ENCODE data around the gene DBET. TPM values are rescaled to one million over a fixed set of nuclear protein-coding genes. Genes with fewer than 3 reads are reported as not detected.
A peak's percentile ranks its signal among the peaks of the same experiment; 100 is the strongest.
"Not testable (repeated sequence)": the region's sequence is repeated elsewhere in the genome, so short reads cannot be mapped to it uniquely, and the experiment has no call there.

DBET gene
- total RNA-seq, 2 donors from 2014 or later = not detected

GRCh38 chr4:190022614-190023281 is 41.6 kb upstream of the DBET start:
- Mint-ChIP-seq H3K4me1 (peaks cover 24% of the 10 kb centered on the region), H3K27me3 (peaks cover 31% of the 10 kb centered on the region), H3K4me3 (peak overlapping the region; percentile 86)
- ATAC-seq = peak; percentile 45
- not testable (repeated sequence) for H3K27ac Mint-ChIP-seq; H3K9me3 ChIP-seq (ENCODE audit: control insufficient read depth, low read length, poor library complexity, severe bottlenecking); DNase-seq; H3K36me3 Mint-ChIP-seq (ENCODE audit: low read depth)

DNA sequence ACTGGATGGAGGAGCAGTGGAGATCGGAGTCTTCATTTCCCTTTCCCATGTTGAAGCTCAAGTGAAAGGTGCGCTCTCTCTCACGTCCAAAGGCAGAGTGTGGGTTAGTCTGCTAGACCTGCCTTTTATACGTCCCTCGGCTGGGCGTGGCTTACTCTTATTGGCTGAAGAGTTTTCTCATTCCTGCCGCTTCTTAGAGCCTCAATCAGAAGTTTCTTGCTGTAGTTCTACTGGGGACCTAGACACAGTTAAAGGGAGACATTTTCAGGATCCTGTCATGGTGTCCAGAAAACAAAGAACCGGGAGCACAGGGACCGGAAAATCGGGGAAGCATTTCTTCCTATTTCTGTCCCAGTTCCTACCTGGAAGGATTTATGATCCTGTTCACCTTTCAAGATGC is 37.1 kb upstream of the DBET start, which contains the start of gene FRG2:
FRG2 (minus strand) TSS at position 101 of the 400 bp plus-strand sequence; CDS start at position 49, 52 bp downstream.
- not testable (repeated sequence) for H3K9me3 ChIP-seq (ENCODE audit: control insufficient read depth, low read length, poor library complexity, severe bottlenecking); H3K27me3 Mint-ChIP-seq; H3K27ac Mint-ChIP-seq; DNase-seq; H3K36me3 Mint-ChIP-seq (ENCODE audit: low read depth); H3K4me3 Mint-ChIP-seq; ATAC-seq; H3K4me1 Mint-ChIP-seq

GRCh38 chr4:190031264-190031663 is 33.0 kb upstream of the DBET start:
- not testable (repeated sequence) for ATAC-seq; H3K4me3 Mint-ChIP-seq; H3K27ac Mint-ChIP-seq; DNase-seq; H3K9me3 ChIP-seq (ENCODE audit: control insufficient read depth, low read length, poor library complexity, severe bottlenecking); H3K36me3 Mint-ChIP-seq (ENCODE audit: low read depth); H3K4me1 Mint-ChIP-seq; H3K27me3 Mint-ChIP-seq

- not testable (repeated sequence) for DNase-seq; H3K27ac Mint-ChIP-seq; H3K9me3 ChIP-seq (ENCODE audit: control insufficient read depth, low read length, poor library complexity, severe bottlenecking); H3K4me1 Mint-ChIP-seq; H3K36me3 Mint-ChIP-seq (ENCODE audit: low read depth); H3K4me3 Mint-ChIP-seq; H3K27me3 Mint-ChIP-seq
- peak; percentile 67 for ATAC-seq
These were observed 26.5 kb upstream of the DBET start for GRCh38 chr4:190037704-190038388.

- not testable (repeated sequence) for ATAC-seq; DNase-seq; H3K4me1 Mint-ChIP-seq; H3K27ac Mint-ChIP-seq; H3K36me3 Mint-ChIP-seq (ENCODE audit: low read depth); H3K27me3 Mint-ChIP-seq; H3K9me3 ChIP-seq (ENCODE audit: control insufficient read depth, low read length, poor library complexity, severe bottlenecking); H3K4me3 Mint-ChIP-seq
These were observed 23.4 kb upstream of the DBET start for GRCh38 chr4:190040873-190041272.

- DNase-seq; H3K27ac Mint-ChIP-seq; H3K36me3 Mint-ChIP-seq (ENCODE audit: low read depth); H3K9me3 ChIP-seq (ENCODE audit: control insufficient read depth, low read length, poor library complexity, severe bottlenecking); H3K4me3 Mint-ChIP-seq; ATAC-seq; H3K27me3 Mint-ChIP-seq; H3K4me1 Mint-ChIP-seq: not testable (repeated sequence)
These were observed 16.7 kb upstream of the DBET start for GRCh38 chr4:190047627-190048026.

- DNase-seq; H3K36me3 Mint-ChIP-seq (ENCODE audit: low read depth); H3K4me3 Mint-ChIP-seq; H3K4me1 Mint-ChIP-seq; H3K27me3 Mint-ChIP-seq; H3K27ac Mint-ChIP-seq; H3K9me3 ChIP-seq (ENCODE audit: control insufficient read depth, low read length, poor library complexity, severe bottlenecking); ATAC-seq: not testable (repeated sequence)
These were observed 14.7 kb upstream of the DBET start for GRCh38 chr4:190049378-190050239.

DNA sequence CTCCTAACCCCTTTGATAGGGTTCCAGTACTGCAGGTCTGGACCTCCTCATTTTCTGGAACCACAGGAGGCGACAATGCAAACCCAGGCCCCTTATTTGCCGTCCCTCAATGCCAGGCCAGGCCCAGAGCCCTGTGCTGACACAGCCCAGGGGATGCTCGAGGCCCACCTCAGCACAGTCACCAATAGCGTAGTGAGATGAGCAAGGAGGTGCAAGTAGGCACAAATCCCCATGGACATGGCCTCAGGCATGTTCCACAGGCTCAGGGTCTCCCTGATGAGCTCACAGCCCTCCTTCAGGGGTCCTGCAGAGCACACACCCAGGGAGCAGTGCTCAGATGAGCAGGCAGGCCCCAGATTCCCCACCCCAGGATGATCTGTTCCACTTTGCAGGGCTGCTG is 5.3 kb upstream of the DBET start:
- H3K4me3 Mint-ChIP-seq; H3K27me3 Mint-ChIP-seq; DNase-seq; H3K9me3 ChIP-seq (ENCODE audit: control insufficient read depth, low read length, poor library complexity, severe bottlenecking); H3K36me3 Mint-ChIP-seq (ENCODE audit: low read depth); H3K4me1 Mint-ChIP-seq; ATAC-seq; H3K27ac Mint-ChIP-seq: not testable (repeated sequence)

GRCh38 chr4:190064805-190065204 is 503 bp downstream of the DBET start:
- not testable (repeated sequence) for H3K27me3 Mint-ChIP-seq; H3K4me1 Mint-ChIP-seq; H3K27ac Mint-ChIP-seq; ATAC-seq; H3K9me3 ChIP-seq (ENCODE audit: control insufficient read depth, low read length, poor library complexity, severe bottlenecking); DNase-seq; H3K36me3 Mint-ChIP-seq (ENCODE audit: low read depth); H3K4me3 Mint-ChIP-seq

DNA sequence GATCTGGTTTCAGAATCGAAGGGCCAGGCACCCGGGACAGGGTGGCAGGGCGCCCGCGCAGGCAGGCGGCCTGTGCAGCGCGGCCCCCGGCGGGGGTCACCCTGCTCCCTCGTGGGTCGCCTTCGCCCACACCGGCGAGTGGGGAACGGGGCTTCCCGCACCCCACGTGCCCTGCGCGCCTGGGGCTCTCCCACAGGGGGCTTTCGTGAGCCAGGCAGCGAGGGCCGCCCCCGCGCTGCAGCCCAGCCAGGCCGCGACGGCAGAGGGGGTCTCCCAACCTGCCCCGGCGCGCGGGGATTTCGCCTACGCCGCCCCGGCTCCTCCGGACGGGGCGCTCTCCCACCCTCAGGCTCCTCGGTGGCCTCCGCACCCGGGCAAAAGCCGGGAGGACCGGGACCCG is 4.0 kb downstream of the DBET start:
- not testable (repeated sequence) for H3K4me1 Mint-ChIP-seq; H3K9me3 ChIP-seq (ENCODE audit: control insufficient read depth, low read length, poor library complexity, severe bottlenecking); H3K36me3 Mint-ChIP-seq (ENCODE audit: low read depth); H3K4me3 Mint-ChIP-seq; H3K27me3 Mint-ChIP-seq; DNase-seq; ATAC-seq; H3K27ac Mint-ChIP-seq

DNA sequence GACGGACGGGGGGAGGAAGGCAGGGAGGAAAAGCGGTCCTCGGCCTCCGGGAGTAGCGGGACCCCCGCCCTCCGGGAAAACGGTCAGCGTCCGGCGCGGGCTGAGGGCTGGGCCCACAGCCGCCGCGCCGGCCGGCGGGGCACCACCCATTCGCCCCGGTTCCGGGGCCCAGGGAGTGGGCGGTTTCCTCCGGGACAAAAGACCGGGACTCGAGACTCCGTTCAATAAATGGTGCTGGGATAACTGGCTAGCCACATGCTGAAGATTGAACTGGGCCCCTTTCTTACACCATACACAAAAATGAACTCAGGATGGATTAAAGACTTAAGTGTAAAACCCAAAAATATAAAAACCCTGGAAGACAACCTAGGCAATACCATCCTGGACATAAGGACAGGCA is 28.8 kb downstream of the DBET start:
- H3K27ac Mint-ChIP-seq; DNase-seq; H3K36me3 Mint-ChIP-seq (ENCODE audit: low read depth); H3K4me1 Mint-ChIP-seq; H3K27me3 Mint-ChIP-seq; H3K9me3 ChIP-seq (ENCODE audit: control insufficient read depth, low read length, poor library complexity, severe bottlenecking); H3K4me3 Mint-ChIP-seq; ATAC-seq: not testable (repeated sequence)

DNA sequence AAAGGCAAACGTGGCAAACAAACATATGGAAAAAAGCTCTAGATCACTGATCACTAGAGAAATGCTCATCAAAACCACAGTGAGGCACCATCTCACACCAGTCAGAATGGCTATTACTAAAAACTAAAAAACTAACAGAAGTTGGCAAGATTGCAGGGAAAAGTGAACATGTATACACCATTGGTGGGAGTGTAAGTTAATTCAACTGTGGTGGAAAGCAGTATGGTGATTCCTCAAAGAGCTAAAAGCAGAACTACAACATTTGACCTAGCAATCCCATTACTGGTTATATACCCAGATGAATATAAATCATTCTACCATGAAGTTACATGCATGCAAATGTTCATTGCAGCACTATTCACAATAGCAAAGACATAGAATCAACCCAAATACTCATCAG is 29.7 kb downstream of the DBET start:
- not testable (repeated sequence) for ATAC-seq; DNase-seq; H3K27me3 Mint-ChIP-seq; H3K4me3 Mint-ChIP-seq; H3K9me3 ChIP-seq (ENCODE audit: control insufficient read depth, low read length, poor library complexity, severe bottlenecking); H3K36me3 Mint-ChIP-seq (ENCODE audit: low read depth); H3K4me1 Mint-ChIP-seq; H3K27ac Mint-ChIP-seq

DNA sequence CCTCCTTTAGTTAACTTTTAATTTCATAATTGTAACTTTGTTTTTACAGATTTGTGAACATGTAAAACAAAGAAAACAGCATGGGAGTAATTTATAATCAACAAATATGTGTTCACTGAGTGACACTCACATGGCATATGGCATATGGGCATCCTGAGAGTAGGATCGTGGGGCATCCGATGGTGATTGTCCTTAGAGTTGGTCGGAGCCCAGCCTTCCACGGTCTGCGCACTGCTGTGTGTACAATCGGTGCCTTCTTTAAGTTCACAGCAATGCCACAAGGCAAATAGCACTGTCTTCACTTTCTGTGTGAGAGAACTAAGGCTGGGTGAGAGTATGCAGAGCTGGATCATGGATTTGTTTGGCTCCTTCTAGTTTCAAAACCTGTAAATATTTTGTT is 31.0 kb downstream of the DBET start:
- H3K27ac Mint-ChIP-seq; H3K4me1 Mint-ChIP-seq; ATAC-seq; H3K9me3 ChIP-seq (ENCODE audit: control insufficient read depth, low read length, poor library complexity, severe bottlenecking); H3K36me3 Mint-ChIP-seq (ENCODE audit: low read depth); H3K4me3 Mint-ChIP-seq; H3K27me3 Mint-ChIP-seq; DNase-seq: not testable (repeated sequence)
